HG03196 (cell line): ENCODE data around the gene NTMT1.
A peak's percentile ranks its signal among the peaks of the same experiment; 100 is the strongest.
"Not testable (repeated sequence)": the region's sequence is repeated elsewhere in the genome, so short reads cannot be mapped to it uniquely, and the experiment has no call there.

Source experiments
- ATAC-seq: cut with Tn5 transposase; IDR thresholded peaks from one replicate; pipeline ENCODE4 v1.9.1; 2021; ENCODE audit not compliant: unreplicated experiment

Gene NTMT1, protein sequence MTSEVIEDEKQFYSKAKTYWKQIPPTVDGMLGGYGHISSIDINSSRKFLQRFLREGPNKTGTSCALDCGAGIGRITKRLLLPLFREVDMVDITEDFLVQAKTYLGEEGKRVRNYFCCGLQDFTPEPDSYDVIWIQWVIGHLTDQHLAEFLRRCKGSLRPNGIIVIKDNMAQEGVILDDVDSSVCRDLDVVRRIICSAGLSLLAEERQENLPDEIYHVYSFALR

DNA sequence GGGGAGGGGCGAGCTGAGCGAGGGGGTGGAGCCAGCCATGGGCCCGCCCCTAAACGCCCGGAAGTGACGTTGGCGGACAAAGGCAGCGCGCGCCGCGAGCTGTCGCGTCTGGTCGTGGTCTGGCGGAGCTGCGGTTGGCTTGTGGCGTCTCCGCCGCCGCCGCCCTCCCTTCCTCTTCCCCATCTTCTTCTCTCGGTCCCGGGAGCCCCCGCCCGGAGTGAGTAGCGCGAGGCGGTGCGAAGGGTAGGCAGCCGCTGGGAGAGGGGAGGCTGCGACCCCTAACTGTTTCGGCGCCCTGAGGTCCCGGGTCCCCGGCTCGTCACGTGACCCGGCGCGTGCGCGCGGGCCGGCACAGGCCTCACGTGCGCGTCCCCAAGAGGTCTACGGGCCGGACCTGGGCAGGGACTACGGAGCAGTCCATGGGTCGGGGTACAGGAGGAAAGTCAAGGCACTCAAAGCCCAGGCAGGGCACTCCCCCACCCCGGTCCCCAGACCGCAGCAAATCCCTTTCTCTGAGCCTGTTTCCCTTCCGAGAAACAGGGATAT is at the start of gene NTMT1:
TSS of gene NTMT1 (plus strand) at position 85 of the 546 bp plus-strand sequence. CDS start 6,541 bp downstream, outside the sequence.
- peak; percentile 54 for ATAC-seq

DNA sequence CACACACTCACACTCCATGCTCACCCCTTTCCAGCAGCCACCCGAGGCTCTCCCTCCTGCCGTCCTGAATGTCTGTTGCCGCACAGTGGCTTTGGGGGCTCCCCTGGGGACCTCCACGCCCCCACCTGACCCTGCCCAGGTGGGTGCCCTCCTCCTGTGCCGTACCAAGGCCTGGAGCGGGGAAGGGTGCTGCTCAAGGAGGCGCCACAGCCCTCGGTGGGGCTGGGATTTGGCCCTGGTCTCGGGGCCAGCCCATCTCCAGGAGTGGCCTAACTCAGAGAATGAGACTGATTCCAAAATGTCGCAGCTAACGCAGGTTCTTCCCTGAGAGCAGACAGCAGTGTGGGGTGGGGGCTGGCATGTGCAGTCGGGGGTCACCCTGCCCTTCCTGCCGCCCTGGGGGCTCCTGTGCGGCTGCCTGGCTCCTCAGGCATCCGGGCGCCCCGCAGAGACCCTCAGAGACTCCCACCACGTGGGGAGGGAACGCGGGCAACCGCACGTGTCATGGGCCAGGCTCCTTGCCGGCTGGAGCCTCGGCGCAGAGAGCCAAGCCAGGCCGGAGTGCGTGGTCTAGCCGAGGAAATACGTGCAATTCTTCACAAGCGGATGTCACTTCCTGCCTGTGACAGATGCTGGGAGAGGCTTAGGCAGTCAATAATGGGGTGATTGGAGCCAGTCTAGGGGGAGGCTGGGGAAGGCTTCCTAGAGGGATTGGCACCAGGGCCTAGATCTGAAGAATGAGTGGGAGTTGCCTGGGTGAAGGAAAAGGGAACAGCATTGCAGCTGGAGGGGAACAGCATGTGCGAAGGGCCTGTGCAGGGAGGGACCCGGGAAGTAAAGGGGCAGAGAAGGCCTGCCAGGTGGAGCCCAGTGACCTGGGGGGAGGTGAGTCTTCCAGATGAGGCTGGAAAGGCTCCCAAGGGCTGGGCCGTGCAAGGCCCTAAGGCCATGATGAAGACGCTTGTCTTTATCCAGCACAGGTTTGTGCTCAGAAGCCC is 49.1 kb upstream of the NTMT1 start:
- ATAC-seq: no peak

DNA sequence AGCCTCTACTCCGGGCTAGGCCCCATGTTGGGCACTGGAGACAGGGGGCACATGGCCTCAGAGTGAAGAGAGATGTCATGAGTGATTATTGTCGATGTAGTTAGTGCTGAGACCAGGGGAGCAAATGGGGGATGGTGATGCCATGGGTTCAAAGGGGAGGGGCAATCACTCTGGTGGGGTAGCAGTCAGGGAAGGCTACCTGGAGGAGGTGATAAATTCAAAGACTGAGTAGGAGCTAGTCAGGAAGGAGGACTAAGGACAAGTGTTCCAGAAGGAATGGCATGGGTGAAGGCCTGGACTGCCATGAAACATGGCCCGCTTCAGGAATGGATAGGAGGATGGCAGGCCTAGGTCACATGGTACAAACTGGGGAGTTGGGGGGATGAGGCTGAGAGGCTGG is 46.7 kb upstream of the NTMT1 start:
- no peak for ATAC-seq

DNA sequence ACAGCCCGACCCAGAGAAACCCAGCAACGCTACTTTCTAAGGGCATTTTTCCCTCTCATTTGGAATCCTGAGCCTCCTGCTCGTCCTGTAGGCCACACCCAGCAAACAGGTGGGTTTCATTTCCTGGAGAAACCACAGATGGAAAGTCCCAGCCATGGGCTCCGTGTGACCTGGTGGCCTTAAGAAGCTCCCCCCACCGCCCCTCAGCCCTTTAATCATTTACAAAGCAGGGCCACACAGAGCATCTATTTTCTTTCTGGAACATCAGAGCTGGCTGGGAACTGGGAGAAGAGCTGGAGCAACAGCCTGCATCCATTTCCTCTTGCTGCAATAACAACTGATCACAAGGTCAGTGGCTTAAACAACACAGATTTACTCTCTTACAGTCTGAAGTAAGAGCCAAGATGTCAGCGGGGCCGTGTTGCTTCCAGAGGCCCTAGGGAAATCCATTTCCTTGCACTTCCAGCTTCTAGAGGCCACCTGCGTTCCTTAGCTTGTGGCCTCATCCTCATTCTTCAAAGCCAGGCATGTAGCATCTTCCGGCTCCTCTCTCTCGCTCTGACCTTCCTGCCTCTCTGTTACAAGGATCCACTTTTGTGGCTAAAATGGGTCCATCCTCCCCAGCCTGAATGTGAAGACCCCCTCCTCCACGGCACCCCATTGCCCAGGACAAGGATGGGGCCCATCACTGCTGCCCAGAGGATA is 45.6 kb upstream of the NTMT1 start:
- no peak for ATAC-seq

DNA sequence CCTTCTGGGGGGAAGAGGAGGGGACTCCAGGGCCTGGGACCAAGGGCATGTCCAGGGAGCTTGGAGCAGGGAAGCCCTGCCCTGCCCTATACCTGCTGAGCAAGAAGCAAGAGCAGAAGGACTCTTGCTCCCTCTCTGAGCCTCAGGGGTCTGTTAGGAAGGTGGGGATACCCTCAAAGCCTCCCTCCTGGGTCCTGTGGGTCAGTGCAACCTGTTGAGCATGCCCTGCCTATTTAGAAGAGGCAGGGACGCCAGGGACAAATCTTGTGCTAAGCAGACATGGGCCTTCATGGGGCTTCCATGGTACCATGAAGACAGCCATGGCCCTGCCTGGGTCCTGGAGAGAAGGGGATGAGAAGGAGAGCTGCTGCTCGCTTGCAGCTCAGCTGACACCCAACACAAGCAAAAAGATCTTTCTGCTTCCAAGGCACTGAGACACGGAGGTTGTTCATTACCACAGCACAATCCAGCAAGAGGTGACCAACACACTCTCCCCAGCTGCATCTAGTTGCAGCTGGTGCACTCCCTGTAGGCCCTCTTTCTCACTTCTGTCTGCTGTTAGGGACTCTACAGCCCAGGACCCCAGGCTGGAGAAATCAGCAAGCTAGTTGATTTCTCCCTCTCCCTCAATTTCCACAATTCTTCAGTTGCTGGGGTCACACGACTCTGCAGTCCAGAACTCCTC is 44.3 kb upstream of the NTMT1 start:
- ATAC-seq: no peak

DNA sequence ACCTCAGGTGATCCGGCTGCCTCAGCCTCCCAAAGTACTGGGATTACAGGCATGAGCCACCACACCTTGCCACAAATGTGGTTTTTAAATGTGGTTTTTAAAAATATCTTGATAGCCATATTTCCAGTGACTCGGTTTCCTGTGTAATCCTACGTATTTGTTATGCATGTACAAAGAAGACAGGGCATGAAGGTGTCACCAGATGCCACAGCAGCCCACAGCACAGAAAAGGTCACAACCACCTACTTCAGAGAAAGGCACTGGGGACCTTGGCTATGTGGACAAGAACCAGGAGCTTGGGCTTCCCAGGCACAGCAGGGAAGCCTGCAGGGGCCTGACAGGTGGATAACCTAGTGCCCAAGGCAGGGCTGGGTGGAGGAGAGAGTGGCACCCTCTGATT is 43.1 kb upstream of the NTMT1 start:
- no peak for ATAC-seq

DNA sequence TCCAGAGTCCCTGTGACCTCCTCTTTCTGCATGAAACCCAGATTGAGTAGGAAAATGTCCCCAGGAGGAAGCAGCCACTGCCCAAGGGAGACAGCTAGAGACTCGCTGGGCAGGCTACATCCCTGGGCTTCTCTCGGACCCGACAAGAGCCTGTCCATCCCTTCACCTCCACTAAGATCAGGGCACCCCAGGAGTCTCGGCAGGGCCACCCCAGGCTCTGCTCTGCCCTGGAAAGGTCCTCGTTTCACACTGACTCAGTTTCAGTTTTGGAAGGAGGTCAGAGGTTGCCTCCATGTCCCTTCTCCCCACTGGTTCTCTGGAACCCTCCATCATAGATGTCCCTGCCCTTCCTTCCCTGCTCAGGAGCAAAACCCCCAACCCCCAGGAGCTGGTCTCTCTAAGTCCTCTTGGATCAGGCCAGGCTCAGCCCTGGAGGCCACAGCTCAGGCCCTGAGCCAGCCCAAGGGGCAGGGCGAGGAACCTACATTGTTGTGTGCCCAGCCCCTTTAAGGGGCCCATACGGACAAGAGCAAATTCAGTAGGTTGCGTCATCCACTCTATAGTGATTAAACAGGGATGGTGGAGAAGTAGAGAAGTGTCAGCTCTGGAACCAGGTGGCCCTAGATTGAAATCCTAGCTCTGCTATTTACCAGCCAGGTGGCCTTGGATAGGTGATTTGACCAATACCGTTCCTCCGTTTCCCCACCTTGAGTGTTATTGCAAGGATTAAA is 42.5 kb upstream of the NTMT1 start:
- ATAC-seq: no peak

DNA sequence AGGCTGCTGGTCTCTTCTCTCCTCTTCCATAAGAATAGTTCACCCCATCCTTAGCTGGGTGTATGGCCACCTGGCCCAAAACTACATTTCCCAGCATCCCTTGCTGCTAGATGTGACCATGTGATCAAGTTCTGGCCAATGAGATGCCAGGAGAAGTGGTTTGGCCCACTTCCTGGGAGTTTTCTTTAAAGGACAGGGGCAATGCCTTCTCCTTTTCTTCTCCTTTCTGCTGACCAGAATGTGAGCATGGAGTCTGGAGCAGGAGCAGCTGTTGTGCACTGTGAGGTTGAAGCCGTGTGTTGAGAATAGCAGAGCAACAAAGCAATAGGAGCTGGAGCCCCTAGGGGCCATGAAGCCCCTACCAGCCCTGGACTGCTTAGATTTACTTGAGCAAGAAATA is 41.8 kb upstream of the NTMT1 start:
- peak; percentile 42 for ATAC-seq

DNA sequence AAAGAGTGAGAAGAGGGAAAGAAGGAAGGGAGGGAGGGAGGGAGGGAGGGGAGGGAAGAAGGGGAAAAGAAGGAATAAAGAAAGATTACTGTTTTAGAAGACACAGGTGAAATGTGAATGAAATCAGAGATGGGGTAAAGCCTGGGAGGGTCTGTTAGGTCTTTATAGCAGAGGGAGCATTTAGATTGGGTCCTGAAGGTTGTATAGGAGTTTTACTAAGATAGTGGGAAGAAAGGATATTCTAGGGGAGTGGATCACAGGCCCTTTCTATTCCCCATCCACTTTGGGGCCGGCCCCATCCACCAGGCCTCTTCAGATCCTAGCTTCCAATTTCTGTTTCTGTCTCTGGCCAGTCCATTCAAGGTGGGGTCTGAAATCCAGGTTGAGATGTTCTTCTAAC is 40.6 kb upstream of the NTMT1 start:
- ATAC-seq: no peak

DNA sequence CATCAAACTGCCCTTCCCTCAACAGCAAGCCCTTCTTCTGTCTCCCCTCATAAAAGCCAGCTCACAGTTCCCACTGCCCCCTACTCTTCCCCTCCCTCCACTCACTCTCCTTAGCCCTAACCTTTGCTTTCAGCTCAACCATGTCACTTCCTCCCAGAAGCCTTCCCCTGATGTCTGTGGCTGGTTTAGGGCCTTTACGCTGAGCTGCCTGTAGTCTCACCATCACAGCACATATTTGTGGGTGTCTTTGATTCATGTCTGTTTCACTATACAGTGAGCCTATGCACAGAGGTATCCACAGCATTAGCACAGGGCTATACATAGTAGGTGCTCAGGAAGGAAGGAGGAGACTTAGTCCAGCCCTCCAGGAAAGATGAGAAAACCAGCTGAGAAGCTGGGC is 39.7 kb upstream of the NTMT1 start:
- ATAC-seq: no peak

DNA sequence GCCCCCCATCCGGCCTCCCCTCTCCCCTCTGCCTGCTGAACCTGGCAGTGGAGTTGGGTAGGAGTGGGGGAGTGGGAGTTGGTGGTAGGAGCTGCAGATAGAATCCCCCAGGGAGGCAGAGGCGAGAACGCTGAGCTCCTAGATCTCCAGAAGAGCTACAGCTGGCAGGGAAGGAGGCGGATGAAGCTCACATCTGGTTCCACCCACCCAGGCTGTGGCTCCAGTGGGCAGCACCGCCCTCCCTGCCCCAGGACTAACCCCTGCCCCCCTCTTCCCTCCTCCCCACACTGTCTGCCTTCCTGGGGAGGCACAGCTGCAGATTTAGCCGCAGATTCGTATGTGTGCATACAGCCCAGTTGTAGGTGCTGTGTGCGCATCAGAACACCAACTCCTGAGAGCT is 39.3 kb upstream of the NTMT1 start:
- no peak for ATAC-seq

DNA sequence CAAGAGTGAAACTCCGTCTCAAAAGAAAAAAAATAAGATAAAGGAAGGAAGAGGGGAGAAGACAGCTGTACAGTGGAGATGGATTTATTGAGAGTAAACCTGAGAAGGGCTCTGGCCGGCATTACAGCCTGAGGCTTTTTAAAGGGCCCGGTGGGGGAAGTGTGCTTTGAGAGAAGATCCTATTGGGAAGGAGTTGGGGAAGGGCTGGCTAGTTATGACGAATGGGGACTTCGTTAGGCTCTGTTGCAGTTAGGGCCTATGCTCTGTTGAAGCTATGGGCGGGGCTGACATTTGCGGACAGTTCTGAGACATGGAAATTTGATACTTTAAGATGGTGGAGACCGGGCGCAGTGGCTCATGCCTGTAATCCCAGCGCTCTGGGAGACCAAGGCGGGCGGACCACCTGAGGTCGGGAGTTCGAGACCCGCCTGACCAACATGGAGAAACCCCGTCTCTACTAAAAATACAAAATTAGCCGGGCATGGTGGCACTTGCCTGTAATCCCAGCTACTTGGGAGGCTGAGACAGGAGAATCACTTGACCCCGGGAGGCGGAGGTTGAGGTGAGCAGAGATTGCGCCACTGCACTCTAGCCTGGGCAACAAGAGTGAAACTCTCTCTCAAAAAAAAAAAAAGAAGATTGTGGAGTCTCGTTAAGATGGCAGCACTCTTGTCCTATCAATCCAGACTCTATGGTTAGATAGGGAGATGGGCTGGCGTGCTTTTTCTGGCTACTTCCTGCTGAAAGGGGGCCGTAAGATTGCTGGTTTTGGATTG is 38.3 kb upstream of the NTMT1 start:
- ATAC-seq: no peak

DNA sequence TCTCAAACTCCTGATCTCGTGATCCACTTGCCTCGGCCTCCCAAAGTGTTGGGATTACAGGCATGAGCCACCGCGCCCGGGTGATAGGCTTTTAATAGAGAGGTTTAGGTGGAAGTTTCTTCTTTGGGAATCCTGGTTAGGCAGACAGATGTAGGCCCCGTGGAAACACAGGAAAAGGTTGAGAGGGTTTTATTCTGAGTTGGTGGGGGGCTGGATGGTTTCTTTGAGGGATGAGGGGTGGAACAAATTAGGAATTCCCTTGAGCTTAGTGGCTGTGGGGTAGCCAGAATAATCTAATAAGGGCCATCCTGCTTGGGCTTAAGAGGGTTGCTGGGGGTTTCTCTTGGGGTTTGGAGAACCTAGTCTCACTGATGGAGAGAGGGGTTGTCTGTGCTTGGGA is 35.5 kb upstream of the NTMT1 start:
- no peak for ATAC-seq

DNA sequence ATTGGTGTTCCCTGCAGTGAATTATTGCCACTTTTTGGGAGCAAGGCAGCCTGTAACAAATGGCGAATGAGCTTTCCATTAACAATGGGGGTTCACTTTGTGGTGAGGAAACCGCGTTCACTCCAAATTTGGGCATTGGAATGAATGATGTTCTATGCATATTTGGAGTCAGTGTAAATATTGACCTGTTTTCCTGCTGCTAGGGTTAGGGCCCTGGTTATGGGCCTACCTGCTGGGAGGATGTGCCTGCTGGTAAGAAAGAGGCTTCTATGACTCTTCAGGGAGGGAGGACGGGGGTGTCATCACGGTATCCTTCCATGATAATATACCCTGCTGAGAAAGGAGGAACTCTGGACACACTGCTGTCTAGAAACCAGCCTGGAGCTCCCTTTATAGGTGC is 34.0 kb upstream of the NTMT1 start:
- no peak for ATAC-seq

DNA sequence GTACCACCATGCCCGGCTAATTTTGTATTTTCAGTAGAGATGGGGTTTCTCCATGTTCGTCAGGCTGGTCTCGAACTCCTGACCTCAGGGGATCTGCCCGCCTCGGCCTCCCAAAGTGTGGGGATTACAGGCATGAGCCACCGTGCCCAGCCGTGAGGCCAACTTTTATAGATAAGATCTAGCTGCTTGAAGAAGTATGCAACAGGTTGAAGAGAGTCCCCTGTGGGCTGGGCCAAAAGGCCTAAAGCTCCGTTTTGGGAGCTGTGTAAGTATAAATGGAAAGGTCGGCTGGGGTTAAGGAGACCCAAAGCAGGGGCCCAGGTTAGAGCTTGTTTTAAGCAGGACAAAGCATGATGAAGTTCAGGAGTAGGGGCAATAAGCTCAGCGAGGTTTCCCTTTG is 33.2 kb upstream of the NTMT1 start:
- not testable (repeated sequence) for ATAC-seq

DNA sequence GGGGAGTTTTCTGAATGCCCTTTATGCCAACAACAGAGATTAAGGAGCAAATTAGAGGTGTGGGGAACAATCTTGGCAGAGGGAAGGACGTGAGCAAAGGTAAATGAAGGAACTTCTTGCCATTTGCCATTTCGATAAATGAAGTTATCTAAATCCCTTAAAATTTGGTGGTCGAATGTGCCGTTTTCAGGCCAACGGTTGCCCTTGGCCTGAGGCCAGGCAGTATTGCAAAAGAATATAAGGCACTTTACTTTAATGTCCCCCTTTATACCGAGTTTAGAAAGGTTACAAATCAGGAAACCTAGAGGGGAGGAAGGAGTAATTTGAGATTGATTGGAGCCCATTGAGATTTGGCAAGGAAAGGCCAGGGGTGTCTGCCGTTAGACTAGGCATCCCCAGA is 31.3 kb upstream of the NTMT1 start:
- ATAC-seq: no peak

DNA sequence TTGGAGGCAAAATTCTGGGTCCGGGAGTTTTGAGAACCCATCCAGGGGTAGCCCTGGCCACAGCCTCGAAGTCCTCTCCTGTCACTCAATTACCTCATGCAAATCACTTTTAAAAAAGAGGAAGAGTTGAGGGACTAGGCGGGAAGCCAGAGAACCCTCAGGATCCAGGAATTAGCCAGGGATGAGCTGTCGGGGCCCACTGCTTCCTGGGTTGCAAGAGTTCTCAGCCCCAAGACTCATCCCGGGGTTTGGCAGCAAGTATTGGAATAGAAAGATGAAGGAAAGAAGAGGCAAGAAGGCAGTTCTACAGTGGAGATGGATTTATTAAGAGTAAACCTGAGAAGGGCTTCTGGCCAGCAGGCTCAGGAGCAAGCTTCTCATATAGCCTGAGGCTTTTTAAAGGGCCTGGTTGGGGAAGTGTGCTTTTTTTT is 30.6 kb upstream of the NTMT1 start:
- ATAC-seq: no peak

DNA sequence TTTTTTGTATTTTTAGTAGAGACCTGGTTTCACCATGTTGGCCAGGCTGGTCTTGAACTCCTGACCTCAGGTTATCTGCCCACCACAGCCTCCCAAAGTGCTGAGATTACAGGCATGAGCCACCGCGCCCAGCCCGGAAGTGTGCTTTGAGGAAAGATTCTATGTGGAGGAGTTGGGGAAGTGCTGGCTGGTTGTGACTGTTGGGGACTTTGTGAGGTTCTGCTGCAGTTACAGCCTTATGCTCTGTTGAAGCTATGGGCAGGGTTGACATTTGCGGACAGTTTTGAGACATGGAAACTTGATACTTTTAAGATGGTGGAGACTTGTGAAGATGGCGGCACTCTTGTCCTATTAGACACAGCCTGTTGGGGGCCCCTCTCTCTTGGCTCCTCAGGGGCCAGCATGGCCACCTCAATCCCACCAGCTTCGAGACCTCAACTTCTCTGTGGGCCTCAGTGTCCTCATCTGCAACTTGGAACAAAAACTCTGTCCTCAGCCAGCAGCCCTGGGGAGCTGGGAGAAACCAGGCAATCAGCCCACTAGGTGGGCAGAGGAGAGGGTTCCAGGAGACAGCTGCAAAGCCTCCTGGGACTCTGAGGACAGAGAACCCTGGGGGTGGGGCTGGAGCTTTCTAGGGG is 29.9 kb upstream of the NTMT1 start:
- no peak for ATAC-seq
